ENCODE data around the gene RHOB.

DNA sequence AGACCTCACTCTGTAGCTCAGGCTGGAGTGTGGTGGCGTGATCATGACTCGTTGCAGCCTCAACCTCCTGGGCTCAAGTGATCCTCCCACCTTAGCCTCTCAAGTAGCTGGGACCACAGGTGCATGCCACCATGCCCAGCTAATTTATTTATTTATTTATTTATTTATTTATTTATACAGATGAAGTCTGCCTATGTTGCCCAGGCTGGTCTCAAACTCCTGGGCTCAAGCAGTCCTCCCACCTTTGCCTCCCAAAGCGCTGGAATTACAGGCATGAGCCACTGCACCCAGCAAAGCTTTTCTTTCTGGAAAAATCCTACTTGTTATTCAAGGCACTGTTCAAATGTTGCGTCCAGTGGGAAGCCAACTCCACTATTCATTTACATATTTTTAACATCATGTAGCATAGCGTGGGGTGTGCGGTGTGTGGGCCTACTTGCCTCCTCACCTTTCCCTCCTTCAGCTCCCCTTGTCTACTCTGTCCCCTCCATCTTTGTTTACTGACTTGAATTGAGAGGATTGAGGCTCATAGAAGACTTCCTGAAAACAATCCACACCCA, 6.8 kb upstream of the RHOB start:
- TF ChIP-seq, protein P1, sequence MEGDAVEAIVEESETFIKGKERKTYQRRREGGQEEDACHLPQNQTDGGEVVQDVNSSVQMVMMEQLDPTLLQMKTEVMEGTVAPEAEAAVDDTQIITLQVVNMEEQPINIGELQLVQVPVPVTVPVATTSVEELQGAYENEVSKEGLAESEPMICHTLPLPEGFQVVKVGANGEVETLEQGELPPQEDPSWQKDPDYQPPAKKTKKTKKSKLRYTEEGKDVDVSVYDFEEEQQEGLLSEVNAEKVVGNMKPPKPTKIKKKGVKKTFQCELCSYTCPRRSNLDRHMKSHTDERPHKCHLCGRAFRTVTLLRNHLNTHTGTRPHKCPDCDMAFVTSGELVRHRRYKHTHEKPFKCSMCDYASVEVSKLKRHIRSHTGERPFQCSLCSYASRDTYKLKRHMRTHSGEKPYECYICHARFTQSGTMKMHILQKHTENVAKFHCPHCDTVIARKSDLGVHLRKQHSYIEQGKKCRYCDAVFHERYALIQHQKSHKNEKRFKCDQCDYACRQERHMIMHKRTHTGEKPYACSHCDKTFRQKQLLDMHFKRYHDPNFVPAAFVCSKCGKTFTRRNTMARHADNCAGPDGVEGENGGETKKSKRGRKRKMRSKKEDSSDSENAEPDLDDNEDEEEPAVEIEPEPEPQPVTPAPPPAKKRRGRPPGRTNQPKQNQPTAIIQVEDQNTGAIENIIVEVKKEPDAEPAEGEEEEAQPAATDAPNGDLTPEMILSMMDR (IDR thresholded peaks at IDR 0.05), result no peak
- no peak for TF ChIP-seq EZH2 (IDR thresholded peaks at IDR 0.05; ENCODE audit: borderline replicate concordance, insufficient read depth, low read depth, low read length, poor library complexity, severe bottlenecking)
